ENCODE measurements around the gene ASCC1. TPM values are rescaled to one million over a fixed set of nuclear protein-coding genes. Genes with fewer than 3 reads are reported as not detected.
A peak's percentile ranks its signal among the peaks of the same experiment; 100 is the strongest.

ASCC1 gene
- total RNA-seq, 1 donor from 2014 or later: 25.7 TPM

DNA sequence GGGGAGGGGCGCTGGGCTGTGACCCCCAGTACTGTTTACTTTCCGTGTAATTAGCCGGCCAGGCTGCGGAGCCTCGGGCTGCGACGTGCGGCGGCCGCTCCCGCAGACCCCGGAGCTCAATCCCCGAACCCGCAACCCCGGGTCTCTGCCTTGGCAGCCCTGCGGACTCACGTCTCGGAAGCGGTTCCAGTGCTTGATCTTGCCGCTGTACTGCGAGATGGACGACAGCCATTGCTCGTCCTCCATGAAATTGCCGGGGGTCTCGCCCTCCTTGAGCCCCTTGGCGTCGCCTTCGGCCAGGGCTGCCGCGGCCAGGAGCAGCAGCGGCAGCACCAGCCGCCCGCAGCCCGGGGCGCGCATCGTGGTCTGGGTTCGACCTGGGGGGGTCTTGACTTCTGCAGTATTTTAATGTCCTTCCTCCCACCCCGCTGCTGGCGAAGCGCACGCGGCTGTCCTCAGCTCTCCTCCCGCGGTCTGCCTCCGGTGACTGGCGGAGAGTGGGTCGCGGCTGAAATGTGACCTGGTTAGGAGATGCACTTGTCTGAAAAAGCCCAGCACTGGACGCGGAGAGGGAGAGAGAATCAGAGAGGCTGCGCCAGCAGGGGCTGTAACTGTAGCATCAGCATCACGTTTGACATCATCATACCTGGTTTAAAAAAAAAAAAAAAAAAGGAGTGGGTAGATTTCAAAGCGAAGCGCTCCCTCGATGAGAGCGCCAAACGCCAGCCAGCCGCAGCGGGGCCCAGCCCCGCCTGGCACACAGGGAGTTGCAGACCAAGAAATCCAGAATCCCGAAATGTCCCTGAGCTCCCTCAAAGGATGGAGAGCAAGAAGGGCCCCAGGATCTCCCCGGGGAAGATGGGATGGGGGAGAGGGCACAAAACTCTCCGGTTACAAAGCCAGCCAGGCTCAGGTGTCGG lies 127.8 kb downstream of the ASCC1 start, which contains the start of gene SPOCK2:
Gene SPOCK2 (minus strand): TSS at position 583 of the 920 bp plus-strand sequence. CDS start 223 bp downstream, at position 360.
- DNase-seq (ENCODE audit: low spot score in 2 of 2) (peak; percentile 57 to 72), FAIRE-seq (no peak)

DNA sequence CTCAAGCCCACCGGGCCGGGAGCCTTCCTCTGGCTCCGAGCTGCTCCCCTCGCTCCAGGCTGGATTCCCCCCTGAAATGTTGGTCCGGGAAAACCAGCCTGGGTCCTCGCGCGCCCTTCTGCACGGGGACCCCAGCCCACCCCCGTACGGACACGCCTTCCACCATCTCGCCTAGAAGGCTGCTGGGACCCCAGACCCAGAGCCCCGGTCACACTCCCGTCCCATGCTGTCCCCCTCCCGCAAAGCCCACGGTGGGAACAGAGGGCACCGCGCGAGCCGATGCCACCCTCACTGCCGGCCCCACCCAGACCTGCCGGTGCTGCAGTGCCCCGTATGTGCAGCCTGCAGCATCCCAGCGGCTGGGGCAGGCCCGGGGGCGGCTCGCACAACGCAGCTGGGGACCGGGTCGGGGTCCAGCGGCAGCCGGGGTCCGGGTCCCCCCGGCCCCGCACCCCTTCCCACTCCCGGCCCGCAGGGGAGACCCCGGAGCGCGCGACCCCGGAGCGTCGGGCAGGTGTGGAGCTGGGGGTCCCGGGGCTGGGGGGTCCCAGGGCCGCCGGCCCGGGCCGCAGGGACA lies 128.6 kb downstream of the ASCC1 start:
- FAIRE-seq (no peak), DNase-seq (ENCODE audit: low spot score in 2 of 2) (peak; percentile 48 to 49)

- FAIRE-seq (no peak), DNase-seq (ENCODE audit: low spot score in 2 of 2) (peak in 1 of 2 donors; percentile 51)
These were observed 129.3 kb downstream of the ASCC1 start for GRCh38 chr10:72086466-72087391.

DNA sequence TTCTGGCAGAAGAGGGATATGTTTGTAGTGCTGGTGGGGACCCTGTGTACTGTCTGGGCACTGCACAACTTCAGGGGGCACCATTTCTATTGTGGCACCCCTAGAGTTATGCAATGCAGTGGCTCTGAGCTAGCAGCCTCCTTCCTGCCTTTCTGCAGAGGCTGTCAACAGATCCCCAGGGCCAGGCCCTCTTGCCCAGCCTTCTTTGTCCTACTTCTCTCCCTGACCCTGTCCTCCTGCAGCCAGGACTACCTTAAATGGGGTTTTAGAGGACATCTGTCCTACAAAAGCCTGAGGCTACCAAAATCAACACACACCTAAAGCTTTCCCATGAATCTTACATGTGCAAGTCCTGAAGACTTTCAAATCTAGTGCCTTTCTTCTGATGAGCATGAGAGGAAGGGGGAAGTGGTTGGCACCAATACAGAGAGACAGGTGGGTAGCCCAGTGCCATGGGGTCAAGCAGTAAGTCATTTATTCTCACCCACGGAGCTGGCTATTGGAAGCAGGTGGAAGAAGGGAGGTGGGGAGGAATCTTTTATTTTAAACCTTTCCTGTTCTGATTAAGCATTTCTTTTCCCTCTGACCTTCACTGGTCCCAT lies 130.1 kb downstream of the ASCC1 start:
- DNase-seq (ENCODE audit: low spot score in 2 of 2) (no peak), FAIRE-seq (no peak)

- FAIRE-seq: no peak
These were observed 130.9 kb downstream of the ASCC1 start for GRCh38 chr10:72085166-72085565.

GRCh38 chr10:72083790-72084459 lies 132.2 kb downstream of the ASCC1 start:
- FAIRE-seq: no peak

More at GRCh38 chr10:72085166-72085565, 130.9 kb downstream of the ASCC1 start:
- DNase-seq (ENCODE audit: low spot score in 2 of 2): no peak

GRCh38 chr10:72082856-72083789 lies 133.0 kb downstream of the ASCC1 start:
- DNase-seq (ENCODE audit: low spot score in 2 of 2) (no peak), FAIRE-seq (no peak)

More at GRCh38 chr10:72083790-72084459, 132.2 kb downstream of the ASCC1 start:
- DNase-seq (ENCODE audit: low spot score in 2 of 2): no peak

DNA sequence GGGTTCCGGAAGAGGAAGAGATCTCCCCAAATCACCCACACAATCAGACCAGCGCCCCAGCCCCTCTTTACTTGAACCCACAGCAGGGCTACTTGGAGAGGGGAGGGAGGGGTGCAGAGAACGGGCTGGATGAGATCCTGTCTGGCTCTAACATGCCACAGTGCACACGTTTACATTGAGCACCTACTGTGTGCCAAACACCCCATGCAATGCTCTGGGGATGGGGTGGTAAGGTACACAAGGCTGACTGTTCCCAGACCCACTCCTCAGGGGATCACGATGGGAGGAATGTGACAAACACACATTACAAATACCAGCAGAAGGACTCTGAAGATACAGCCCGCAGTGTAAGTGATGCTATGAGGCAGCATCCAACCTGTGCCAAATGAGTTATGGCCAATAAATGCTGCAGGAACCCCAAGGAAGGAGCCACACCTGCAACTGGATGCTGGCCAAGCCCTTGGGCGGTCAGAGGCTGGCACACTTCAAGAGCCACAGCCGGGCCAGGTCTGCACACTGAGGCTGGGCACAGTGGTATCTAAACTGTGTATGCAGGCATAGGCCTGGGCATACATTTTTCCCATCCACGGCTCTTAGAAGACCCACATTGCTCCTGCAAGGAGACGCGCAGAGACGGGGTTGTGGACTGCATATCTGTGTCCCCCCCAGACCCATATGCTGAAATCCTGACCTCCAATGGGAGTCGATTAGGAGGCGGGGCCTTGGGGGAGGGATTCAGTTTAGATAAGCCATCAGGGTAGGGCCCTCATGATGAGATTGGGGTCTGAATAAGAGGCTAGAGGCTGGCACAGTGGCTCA lies 134.1 kb downstream of the ASCC1 start:
- DNase-seq (ENCODE audit: low spot score in 2 of 2): no peak
- FAIRE-seq: no peak

- DNase-seq (ENCODE audit: low spot score in 2 of 2): no peak
- FAIRE-seq: no peak
These were observed 134.9 kb downstream of the ASCC1 start for GRCh38 chr10:72081210-72081609.

DNA sequence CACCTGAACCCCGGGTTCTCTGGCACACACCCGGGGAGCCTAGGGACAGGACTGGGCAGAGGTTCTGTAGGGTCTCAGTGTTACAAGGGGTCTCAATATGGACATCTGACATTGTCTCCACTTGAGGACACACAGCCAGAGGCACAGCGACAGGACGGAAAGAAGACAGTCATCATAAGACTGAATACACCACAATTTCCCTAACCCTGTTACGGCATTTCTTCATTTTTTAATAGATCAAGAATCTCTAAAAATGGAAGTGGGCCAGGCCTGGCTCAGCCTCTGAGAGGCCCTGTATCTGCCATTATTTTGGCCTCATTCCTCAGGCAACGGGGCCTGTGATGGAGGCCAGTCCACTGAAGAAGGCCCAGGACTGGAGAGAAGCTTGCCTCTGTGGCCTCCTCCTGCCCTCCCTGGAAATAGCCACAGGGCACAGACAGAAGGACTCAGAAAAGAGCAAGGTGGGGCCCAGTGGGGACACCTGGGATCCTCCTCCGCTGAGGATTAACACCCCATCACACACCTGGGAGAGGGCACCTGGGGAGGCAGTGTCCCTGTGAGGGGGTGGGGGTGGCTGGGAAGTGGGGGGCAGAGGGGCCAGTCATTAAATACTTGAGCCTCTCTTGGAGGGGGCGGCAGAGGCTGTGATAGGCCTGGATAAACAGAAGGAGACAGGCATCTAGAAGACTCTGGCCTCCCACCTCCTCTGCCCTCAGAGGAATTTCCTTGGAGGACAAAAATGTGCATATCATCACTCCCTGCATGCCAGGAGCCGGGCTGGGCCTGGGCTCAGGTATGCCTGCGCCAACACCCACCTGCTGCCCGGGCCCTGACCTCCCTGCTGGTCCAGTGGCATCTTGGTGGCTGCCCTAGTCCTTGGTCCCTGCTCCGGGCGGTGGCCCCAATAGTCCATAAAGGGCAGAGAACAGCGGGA lies 135.8 kb downstream of the ASCC1 start:
- FAIRE-seq (no peak), DNase-seq (ENCODE audit: low spot score in 2 of 2) (no peak)

GRCh38 chr10:72079356-72079755 lies 136.7 kb downstream of the ASCC1 start:
- FAIRE-seq: no peak
- no peak for DNase-seq (ENCODE audit: low spot score in 2 of 2)

DNA sequence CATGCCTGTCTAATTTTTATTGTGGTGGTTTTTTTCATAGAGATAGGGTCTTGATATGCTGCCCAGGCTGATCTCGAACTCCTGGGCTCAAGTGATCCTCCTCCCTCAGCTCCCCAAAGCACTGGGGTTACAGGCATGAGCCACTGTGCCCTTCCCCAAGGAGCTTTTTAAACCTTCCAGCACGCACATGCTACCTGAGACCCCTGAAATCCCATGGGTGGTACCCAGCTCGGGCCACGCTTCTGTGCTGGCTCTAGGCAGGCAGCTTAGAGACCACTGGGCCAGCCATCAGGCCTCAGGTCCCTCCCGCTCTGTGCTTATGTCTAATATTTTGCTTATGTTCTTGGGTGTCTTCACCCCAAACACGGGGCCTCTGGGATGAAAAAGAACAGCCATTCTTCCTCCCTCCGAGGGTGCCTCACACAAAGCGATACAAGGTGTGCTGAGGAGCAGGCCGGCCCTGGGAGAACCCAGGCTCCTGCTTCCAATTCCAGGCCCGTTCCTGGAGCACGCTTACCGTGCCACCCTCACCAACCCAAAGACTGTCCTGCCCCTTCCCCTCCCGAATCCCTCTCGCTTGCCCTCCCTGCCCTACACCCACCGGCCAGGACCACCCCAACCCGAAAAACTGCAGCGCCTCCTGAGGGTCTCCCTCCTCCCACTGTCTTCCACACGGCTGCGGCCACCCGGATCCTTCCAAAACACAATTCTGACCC lies 138.6 kb downstream of the ASCC1 start:
- FAIRE-seq (no peak), DNase-seq (ENCODE audit: low spot score in 2 of 2) (no peak)

DNA sequence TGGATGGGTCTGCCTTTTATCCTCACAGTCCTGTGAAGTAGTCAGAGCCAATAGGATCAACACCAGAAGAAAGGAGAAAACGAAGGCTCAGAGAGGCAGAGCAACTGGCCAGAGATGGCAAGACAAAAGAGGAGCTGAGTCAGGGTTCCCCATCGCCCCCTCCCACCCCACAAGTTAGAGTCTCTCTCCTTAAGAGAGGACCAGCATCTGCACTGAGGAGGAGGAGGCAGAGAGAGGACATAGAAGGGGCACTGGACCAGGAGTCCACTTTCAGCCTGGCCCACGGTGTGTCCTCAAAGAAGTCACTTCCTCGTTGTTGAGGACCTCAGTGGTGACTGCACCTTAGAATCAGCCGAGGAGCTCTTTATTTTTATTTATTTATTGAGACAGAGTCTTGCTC lies 139.3 kb downstream of the ASCC1 start:
- FAIRE-seq (no peak), DNase-seq (ENCODE audit: low spot score in 2 of 2) (no peak)

DNA sequence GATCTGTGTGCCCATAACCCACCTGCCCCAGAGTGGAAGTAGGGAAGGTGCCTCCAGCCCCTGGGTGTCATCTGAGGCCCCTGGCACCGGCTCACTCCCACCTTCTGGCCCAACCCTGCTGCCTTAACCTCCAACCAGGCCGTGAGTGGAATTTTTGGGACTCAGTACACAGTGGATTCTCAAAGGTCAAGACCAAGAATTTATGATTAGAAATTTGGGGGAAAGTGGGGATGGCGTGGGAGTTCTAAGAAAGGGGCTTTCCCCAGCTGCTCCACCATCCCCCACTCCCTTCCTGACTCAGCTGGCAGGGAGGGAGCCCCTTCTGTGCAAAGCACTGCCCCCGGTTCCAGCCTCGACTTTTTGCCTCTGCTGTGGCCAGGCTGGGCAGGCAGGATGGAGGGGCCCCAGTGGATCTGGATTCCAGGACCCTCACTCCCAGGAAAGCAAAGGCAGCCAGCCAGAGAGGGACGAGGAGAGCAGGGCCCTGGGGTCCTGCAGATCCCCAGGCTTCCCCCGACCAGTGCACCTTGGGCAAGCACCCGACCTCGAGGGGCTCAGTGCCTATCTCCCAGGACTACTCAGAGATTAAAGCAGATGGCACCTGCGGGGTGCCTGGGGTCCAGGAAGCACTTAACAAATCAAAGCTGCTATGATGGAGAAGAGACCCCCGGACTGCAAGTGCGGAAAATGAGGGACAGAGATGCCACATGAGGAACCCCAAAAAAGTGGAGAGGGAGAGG lies 140.5 kb downstream of the ASCC1 start:
- no peak for DNase-seq (ENCODE audit: low spot score in 2 of 2)
- no peak for FAIRE-seq
